Measurements from ENCODE around the gene TRIM62. TPM values are rescaled to one million over a fixed set of nuclear protein-coding genes. Genes with fewer than 3 reads are reported as not detected.

TRIM62 gene
- total RNA-seq, 1 donor from 2014 or later, result 10.8 TPM

DNA sequence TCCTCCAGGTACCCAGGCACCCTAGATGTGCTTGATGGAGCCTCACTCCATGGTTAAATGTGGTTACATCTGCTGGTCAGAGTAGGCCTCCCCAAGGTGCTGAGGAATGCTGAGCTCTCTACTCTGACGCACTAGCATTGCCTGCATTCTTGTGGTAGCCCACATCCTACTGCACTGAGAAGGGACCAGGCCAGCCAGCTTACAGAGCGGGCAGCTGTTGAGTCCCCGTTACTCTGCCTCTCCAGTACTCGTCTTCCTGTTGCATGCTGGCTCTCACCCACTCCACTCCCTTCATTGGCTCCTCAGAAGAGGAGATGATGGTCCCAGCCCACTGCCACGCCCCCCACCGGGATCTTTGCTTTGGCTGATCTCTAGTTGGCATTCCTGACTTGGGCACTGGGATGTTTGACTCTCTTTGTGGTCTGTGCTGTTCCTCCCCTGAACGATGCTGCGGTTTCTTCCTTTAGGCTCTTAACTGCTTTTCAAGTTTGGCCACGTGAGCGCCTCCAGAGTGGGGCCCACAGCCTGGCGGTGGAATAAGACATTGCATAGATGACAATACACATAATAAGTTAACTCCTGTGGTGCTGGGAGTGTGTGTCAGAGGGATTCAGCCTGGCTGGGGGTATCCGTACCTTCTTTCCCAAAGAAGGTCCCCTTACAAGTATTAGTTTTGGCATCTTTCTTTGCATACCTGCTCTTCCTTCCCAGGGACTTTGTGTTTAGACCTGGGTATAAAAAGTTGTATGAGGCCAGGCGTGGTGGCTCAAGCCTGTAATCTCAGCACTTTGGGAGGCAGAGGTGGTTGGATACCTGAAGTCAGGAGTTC lies 82.3 kb downstream of the TRIM62 start:
- H3K79me2 ChIP-seq (ENCODE audit: insufficient read depth, low read length), result no peaks in the 10 kb centered on the region
- Mint-ChIP-seq H3K4me1 (ENCODE audit: low read depth, unreplicated experiment) (peaks cover 32% of the 10 kb centered on the region), H3K27me3 (ENCODE audit: low read depth, unreplicated experiment) (peaks cover 5% of the 10 kb centered on the region), H3K36me3 (ENCODE audit: low read depth, unreplicated experiment) (peaks cover 30% of the 10 kb centered on the region), H3K4me3 (ENCODE audit: unreplicated experiment) (peak overlapping the region; percentile 51), H3K9me3 (ENCODE audit: unreplicated experiment) (peaks cover 2% of the 10 kb centered on the region), H3K27ac (ENCODE audit: unreplicated experiment) (peak overlapping the region; percentile 97)
- FAIRE-seq, result peak; percentile 100
- H3K4me2 ChIP-seq (ENCODE audit: low read length), result peak overlapping the region; percentile 77
- DNase-seq (ENCODE audit: low read depth), result peak; percentile 100
- no peaks in the 10 kb centered on the region for H3K36me3 ChIP-seq (ENCODE audit: insufficient read depth, low read length)
- no peaks in the 10 kb centered on the region for H4K20me1 ChIP-seq (ENCODE audit: insufficient read depth, low read length)
- no peaks in the 10 kb centered on the region for H3K27me3 ChIP-seq (ENCODE audit: insufficient read depth, low read length)
- H3K4me1 ChIP-seq (ENCODE audit: insufficient read depth, low read length), result peaks cover 35% of the 10 kb centered on the region
- H3K4me3 ChIP-seq (ENCODE audit: insufficient read depth, low read depth, low read length), result peak overlapping the region; percentile 10
- TF ChIP-seq CTCF (IDR thresholded peaks at IDR 0.05; ENCODE audit: insufficient read depth, low read depth, low read length) (peak; percentile 56), EZH2 (IDR thresholded peaks at IDR 0.05; ENCODE audit: insufficient read depth, low read length) (no peak)
- no peaks in the 10 kb centered on the region for H3K9me3 ChIP-seq (ENCODE audit: insufficient read depth, low read depth, low read length)
- peak overlapping the region; percentile 93 for H3K27ac ChIP-seq (ENCODE audit: low read depth, low read length)
- peak overlapping the region; percentile 73 for H3K9ac ChIP-seq (ENCODE audit: low read length)
- no peak overlapping the region for H2AFZ ChIP-seq (ENCODE audit: low read depth, low read length)

DNA sequence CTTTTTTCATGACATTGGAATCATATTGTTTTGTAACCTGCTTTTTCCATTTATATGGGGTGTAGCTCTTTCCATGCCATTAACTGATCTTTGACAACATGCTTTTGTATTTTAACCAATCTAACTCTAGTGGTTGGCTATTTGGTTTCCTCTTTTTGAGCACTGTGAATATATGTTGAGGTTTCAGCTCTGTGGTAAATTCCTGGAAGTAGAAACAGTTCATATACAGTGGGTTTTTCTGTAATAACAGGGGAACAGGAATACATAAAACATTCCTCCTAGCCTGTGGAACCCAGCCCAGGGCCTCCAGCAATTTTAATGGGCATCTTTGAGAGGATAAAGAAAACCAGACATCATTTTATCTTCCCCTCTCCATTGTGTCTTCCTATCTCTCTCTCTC lies 83.5 kb downstream of the TRIM62 start:
- H3K4me1 ChIP-seq (ENCODE audit: insufficient read depth, low read length), result peaks cover 35% of the 10 kb centered on the region
- H2AFZ ChIP-seq (ENCODE audit: low read depth, low read length), result no peak overlapping the region
- FAIRE-seq, result peak; percentile 65
- H3K27ac Mint-ChIP-seq (ENCODE audit: unreplicated experiment), result peak overlapping the region; percentile 97
- H3K27me3 ChIP-seq (ENCODE audit: insufficient read depth, low read length), result no peaks in the 10 kb centered on the region
- H4K20me1 ChIP-seq (ENCODE audit: insufficient read depth, low read length), result no peaks in the 10 kb centered on the region
- H3K4me1 Mint-ChIP-seq (ENCODE audit: low read depth, unreplicated experiment), result peaks cover 32% of the 10 kb centered on the region
- TF ChIP-seq CTCF (IDR thresholded peaks at IDR 0.05; ENCODE audit: insufficient read depth, low read depth, low read length) (no peak), EZH2 (IDR thresholded peaks at IDR 0.05; ENCODE audit: insufficient read depth, low read length) (no peak)
- peak overlapping the region; percentile 73 for H3K9ac ChIP-seq (ENCODE audit: low read length)
- H3K4me2 ChIP-seq (ENCODE audit: low read length), result peak overlapping the region; percentile 77
- H3K27ac ChIP-seq (ENCODE audit: low read depth, low read length), result peak overlapping the region; percentile 93
- H3K9me3 Mint-ChIP-seq (ENCODE audit: unreplicated experiment), result peaks cover 2% of the 10 kb centered on the region
- H3K36me3 ChIP-seq (ENCODE audit: insufficient read depth, low read length), result no peaks in the 10 kb centered on the region
- H3K27me3 Mint-ChIP-seq (ENCODE audit: low read depth, unreplicated experiment), result peaks cover 5% of the 10 kb centered on the region
- H3K9me3 ChIP-seq (ENCODE audit: insufficient read depth, low read depth, low read length), result no peaks in the 10 kb centered on the region
- peak; percentile 66 for DNase-seq (ENCODE audit: low read depth)
- peaks cover 30% of the 10 kb centered on the region for H3K36me3 Mint-ChIP-seq (ENCODE audit: low read depth, unreplicated experiment)
- H3K4me3 ChIP-seq (ENCODE audit: insufficient read depth, low read depth, low read length), result no peak overlapping the region
- no peaks in the 10 kb centered on the region for H3K79me2 ChIP-seq (ENCODE audit: insufficient read depth, low read length)
- peak overlapping the region; percentile 47 for H3K4me3 Mint-ChIP-seq (ENCODE audit: unreplicated experiment)

DNA sequence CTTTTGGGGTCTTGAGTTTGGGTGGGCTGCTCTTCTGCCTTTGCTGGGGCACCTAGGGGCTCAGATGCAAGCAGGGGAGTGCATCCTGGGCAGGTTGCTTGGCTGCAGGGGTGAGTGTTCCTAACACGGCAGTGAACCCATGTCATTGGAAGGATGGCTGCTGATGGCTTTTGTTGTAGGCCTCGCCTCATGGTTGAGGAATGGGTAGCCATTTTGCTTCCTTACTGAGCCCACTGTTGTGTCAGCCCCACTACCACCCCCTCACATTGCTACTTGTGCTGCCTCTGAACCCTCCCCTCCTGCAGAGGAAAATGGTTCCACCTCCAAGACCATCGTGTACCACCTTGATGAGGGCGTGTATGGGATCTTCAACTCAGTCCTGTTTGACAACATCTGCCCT lies 84.1 kb downstream of the TRIM62 start:
- peaks cover 26% of the 10 kb centered on the region for H3K36me3 Mint-ChIP-seq (ENCODE audit: low read depth, unreplicated experiment)
- no peak for TF ChIP-seq EZH2 (IDR thresholded peaks at IDR 0.05; ENCODE audit: insufficient read depth, low read length)
- no peak for TF ChIP-seq CTCF (IDR thresholded peaks at IDR 0.05; ENCODE audit: insufficient read depth, low read depth, low read length)
- FAIRE-seq (no peak), DNase-seq (ENCODE audit: low read depth) (no peak)
- peaks cover under 1% of the 10 kb centered on the region for H3K27me3 Mint-ChIP-seq (ENCODE audit: low read depth, unreplicated experiment)
- peaks cover 35% of the 10 kb centered on the region for H3K4me1 ChIP-seq (ENCODE audit: insufficient read depth, low read length)
- no peak overlapping the region for H3K4me3 Mint-ChIP-seq (ENCODE audit: unreplicated experiment)
- H3K27ac ChIP-seq (ENCODE audit: low read depth, low read length), result peak overlapping the region; percentile 93
- H3K9ac ChIP-seq (ENCODE audit: low read length), result no peak overlapping the region
- H3K27ac Mint-ChIP-seq (ENCODE audit: unreplicated experiment), result no peak overlapping the region
- H3K4me2 ChIP-seq (ENCODE audit: low read length), result no peak overlapping the region
- H3K4me1 Mint-ChIP-seq (ENCODE audit: low read depth, unreplicated experiment), result peaks cover 35% of the 10 kb centered on the region
- no peaks in the 10 kb centered on the region for H3K27me3 ChIP-seq (ENCODE audit: insufficient read depth, low read length)
- H3K36me3 ChIP-seq (ENCODE audit: insufficient read depth, low read length), result no peaks in the 10 kb centered on the region
- no peaks in the 10 kb centered on the region for H3K79me2 ChIP-seq (ENCODE audit: insufficient read depth, low read length)
- peaks cover 2% of the 10 kb centered on the region for H3K9me3 Mint-ChIP-seq (ENCODE audit: unreplicated experiment)
- H3K9me3 ChIP-seq (ENCODE audit: insufficient read depth, low read depth, low read length), result no peaks in the 10 kb centered on the region
- no peak overlapping the region for H3K4me3 ChIP-seq (ENCODE audit: insufficient read depth, low read depth, low read length)
- no peaks in the 10 kb centered on the region for H4K20me1 ChIP-seq (ENCODE audit: insufficient read depth, low read length)
- no peak overlapping the region for H2AFZ ChIP-seq (ENCODE audit: low read depth, low read length)

Measured in astrocyte (in vitro differentiated cells and primary cell).